ENCODE results near the gene SUSD4. TPM values are rescaled to one million over a fixed set of nuclear protein-coding genes. Genes with fewer than 3 reads are reported as not detected.

The SUSD4 gene
- total RNA-seq, 1 experiment from 2014 or later, result 3.5 TPM

DNA sequence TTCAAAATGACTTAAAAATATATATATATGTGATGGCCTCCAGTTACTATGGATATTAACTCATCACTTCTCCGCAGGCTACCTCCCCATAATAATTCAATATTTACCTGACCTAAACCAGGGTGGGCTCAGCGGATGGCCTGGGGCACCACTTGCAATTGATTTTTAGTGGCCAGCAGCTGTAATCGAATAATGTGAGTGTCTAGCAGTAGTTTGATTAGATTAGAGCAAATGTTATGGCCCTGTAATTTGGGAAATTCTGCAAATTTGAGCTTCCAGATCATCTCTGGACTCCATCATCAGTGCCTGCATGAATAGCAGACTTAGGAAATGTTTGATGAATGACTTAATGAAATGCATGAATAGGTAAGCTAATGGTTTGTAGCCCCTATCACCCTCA lies 14.7 kb downstream of the SUSD4 start:
- Histone ChIP-seq H2BK120ac (ENCODE audit: low read depth, low read length, poor library complexity, severe bottlenecking) (no peak overlapping the region), H4K20me1 (ENCODE audit: control insufficient read depth, insufficient read depth, insufficient read length) (no peaks in the 10 kb centered on the region), H2BK20ac (ENCODE audit: low read depth, low read length, poor library complexity, severe bottlenecking) (no peak overlapping the region), H2AFZ (ENCODE audit: low read length) (no peak overlapping the region), H3K4ac (ENCODE audit: low read depth, low read length) (no peak overlapping the region), H3K9ac (ENCODE audit: extremely low read depth, insufficient read length, low read length) (no peak overlapping the region), H4K8ac (replicated peaks; ENCODE audit: insufficient read length, low read depth, low read length) (no peak overlapping the region), H3K14ac (ENCODE audit: insufficient read depth, low read length) (no peak overlapping the region), H3K27me3 (ENCODE audit: insufficient read depth, low read length) (no peaks in the 10 kb centered on the region), H3K18ac (ENCODE audit: insufficient read length, low read depth, low read length) (no peak overlapping the region), H3K4me1 (ENCODE audit: insufficient read depth, low read length) (no peaks in the 10 kb centered on the region), H2BK15ac (ENCODE audit: low read depth, low read length) (no peak overlapping the region), H2BK5ac (ENCODE audit: insufficient read length, low read length) (no peak overlapping the region), H2BK12ac (ENCODE audit: insufficient read length, low read depth, low read length) (no peak overlapping the region), H3K4me2 (ENCODE audit: insufficient read depth, insufficient read length, low read length) (no peak overlapping the region), H3K9me3 (ENCODE audit: control insufficient read depth, low read depth, low read length) (no peaks in the 10 kb centered on the region), H3K79me1 (ENCODE audit: insufficient read depth, low read depth, low read length, poor library complexity, severe bottlenecking) (no peaks in the 10 kb centered on the region), H3K27ac (ENCODE audit: insufficient read length, low read depth, low read length) (no peak overlapping the region), H3K79me2 (ENCODE audit: insufficient read depth, low read length) (no peaks in the 10 kb centered on the region), H4K5ac (ENCODE audit: insufficient read length, low read depth, low read length) (no peak overlapping the region), H3K56ac (ENCODE audit: insufficient read length, low read depth, low read length) (no peak overlapping the region), H2AK5ac (ENCODE audit: insufficient read length, low read length) (no peak overlapping the region), H3K23me2 (ENCODE audit: insufficient read length, low read depth, low read length, poor library complexity, severe bottlenecking) (no peaks in the 10 kb centered on the region), H3T11ph (ENCODE audit: low read length) (no peak overlapping the region), H4K91ac (ENCODE audit: insufficient read length, low read depth, low read length) (no peak overlapping the region), H3K23ac (ENCODE audit: insufficient read length, low read depth, low read length) (no peak overlapping the region)
- no peaks in the 10 kb centered on the region for H3K9me3 Mint-ChIP-seq
- no peak overlapping the region for H3K27ac Mint-ChIP-seq
- H3K36me3 Mint-ChIP-seq (ENCODE audit: insufficient read depth in 1 of 3, low read depth in 3 of 3), result no peaks in the 10 kb centered on the region
- no peak for DNase-seq
- TF ChIP-seq, protein P1, sequence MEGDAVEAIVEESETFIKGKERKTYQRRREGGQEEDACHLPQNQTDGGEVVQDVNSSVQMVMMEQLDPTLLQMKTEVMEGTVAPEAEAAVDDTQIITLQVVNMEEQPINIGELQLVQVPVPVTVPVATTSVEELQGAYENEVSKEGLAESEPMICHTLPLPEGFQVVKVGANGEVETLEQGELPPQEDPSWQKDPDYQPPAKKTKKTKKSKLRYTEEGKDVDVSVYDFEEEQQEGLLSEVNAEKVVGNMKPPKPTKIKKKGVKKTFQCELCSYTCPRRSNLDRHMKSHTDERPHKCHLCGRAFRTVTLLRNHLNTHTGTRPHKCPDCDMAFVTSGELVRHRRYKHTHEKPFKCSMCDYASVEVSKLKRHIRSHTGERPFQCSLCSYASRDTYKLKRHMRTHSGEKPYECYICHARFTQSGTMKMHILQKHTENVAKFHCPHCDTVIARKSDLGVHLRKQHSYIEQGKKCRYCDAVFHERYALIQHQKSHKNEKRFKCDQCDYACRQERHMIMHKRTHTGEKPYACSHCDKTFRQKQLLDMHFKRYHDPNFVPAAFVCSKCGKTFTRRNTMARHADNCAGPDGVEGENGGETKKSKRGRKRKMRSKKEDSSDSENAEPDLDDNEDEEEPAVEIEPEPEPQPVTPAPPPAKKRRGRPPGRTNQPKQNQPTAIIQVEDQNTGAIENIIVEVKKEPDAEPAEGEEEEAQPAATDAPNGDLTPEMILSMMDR (conservative IDR thresholded peaks at IDR 0.05), result no peak
- H3K27me3 Mint-ChIP-seq (ENCODE audit: low read depth), result peaks cover 20% of the 10 kb centered on the region
- WGBS (ENCODE audit: extremely low coverage, insufficient read length, low lambda C conversion rate), result no CpG with 5 or more reads among the region's 3 CpGs
- peaks cover 8 to 13% of the 10 kb centered on the region in 2 experiments for H3K4me1 Mint-ChIP-seq
- no peak overlapping the region for H3K4me3 Mint-ChIP-seq
